C4-2B (cell line): ENCODE results near the gene FZD10.

Experiments used
- ZFX ChIP-seq: fragments of 450-650 bp; IDR thresholded peaks from 2 replicates; pipeline ENCODE4 v1.6.1; 2017
- TF ChIP-seq, protein P1 (sequence below): fragments of 450-650 bp; conservative IDR thresholded peaks from 2 replicates; pipeline ENCODE4 v1.5.1; 2017; ENCODE audit warnings: mild to moderate bottlenecking

DNA sequence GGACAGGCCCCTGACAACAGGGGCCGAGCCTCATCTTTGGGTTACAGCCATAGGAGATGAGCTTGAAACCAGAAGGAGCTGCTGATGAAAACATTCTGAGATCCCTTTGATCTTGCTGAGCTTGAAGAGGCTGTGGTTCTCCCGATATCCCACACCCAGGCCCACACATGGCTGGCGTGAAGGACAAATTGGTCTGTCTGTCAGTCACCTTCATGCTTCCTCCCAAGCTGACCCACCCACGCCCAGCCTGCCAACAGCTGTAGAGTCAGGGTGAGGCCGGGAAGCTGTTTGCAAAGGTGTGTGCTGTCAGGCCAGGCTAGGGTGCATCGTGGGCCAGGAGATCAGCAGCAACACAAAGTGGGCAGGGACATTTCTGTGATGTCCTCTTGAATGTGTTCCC, 43.2 kb downstream of the FZD10 start:
- TF ChIP-seq, protein P1, sequence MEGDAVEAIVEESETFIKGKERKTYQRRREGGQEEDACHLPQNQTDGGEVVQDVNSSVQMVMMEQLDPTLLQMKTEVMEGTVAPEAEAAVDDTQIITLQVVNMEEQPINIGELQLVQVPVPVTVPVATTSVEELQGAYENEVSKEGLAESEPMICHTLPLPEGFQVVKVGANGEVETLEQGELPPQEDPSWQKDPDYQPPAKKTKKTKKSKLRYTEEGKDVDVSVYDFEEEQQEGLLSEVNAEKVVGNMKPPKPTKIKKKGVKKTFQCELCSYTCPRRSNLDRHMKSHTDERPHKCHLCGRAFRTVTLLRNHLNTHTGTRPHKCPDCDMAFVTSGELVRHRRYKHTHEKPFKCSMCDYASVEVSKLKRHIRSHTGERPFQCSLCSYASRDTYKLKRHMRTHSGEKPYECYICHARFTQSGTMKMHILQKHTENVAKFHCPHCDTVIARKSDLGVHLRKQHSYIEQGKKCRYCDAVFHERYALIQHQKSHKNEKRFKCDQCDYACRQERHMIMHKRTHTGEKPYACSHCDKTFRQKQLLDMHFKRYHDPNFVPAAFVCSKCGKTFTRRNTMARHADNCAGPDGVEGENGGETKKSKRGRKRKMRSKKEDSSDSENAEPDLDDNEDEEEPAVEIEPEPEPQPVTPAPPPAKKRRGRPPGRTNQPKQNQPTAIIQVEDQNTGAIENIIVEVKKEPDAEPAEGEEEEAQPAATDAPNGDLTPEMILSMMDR: no peak
- TF ChIP-seq ZFX: no peak
